OCI-LY1 (cell line): ENCODE measurements around the gene CDH26.

Source experiments
- EZH2 ChIP-seq: fragments of 200-600 bp; sonication (generic), shearing (Covaris generic); IDR thresholded peaks from 2 replicates; pipeline ENCODE4 v1.8.0; 2017; ENCODE audit warnings: borderline replicate concordance, mixed run types, mild to moderate bottlenecking, antibody characterized with exemption, low read length, moderate library complexity, mixed read lengths
- TF ChIP-seq, protein P1 (sequence below): fragments of 200-600 bp; sonication (generic), shearing (Covaris generic); IDR thresholded peaks from 2 replicates; pipeline ENCODE4 v1.5.1; 2017; ENCODE audit warnings: mild to moderate bottlenecking, antibody characterized with exemption, low read length, moderate library complexity, mixed read lengths

DNA sequence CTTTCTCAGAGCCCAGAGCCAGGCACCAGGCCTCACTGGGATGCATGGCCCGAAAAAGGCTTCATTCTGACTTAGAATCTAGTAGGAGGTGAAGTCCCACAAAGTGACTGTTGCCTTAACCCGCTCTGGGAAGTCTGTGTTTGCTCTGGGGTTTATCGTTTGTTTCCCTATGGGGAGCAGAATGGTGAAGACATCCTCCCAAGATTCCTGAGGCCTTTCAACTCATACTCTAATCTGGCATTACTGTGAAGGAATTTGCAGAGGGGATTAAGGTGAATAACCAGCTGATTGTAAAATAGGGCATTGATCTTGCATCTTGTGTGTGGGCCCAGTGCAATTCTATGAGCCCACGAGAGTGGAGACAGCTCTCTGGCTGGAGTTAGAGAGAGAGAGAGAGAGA, 67.8 kb downstream of the CDH26 start:
- TF ChIP-seq, protein P1, sequence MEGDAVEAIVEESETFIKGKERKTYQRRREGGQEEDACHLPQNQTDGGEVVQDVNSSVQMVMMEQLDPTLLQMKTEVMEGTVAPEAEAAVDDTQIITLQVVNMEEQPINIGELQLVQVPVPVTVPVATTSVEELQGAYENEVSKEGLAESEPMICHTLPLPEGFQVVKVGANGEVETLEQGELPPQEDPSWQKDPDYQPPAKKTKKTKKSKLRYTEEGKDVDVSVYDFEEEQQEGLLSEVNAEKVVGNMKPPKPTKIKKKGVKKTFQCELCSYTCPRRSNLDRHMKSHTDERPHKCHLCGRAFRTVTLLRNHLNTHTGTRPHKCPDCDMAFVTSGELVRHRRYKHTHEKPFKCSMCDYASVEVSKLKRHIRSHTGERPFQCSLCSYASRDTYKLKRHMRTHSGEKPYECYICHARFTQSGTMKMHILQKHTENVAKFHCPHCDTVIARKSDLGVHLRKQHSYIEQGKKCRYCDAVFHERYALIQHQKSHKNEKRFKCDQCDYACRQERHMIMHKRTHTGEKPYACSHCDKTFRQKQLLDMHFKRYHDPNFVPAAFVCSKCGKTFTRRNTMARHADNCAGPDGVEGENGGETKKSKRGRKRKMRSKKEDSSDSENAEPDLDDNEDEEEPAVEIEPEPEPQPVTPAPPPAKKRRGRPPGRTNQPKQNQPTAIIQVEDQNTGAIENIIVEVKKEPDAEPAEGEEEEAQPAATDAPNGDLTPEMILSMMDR, result no peak
- TF ChIP-seq EZH2, result no peak
